ENCODE data around the gene PTHLH. TPM values are rescaled to one million over a fixed set of nuclear protein-coding genes. Genes with fewer than 3 reads are reported as not detected.

Gene PTHLH
- total RNA-seq, 1 experiment from 2014 or later = not detected

DNA sequence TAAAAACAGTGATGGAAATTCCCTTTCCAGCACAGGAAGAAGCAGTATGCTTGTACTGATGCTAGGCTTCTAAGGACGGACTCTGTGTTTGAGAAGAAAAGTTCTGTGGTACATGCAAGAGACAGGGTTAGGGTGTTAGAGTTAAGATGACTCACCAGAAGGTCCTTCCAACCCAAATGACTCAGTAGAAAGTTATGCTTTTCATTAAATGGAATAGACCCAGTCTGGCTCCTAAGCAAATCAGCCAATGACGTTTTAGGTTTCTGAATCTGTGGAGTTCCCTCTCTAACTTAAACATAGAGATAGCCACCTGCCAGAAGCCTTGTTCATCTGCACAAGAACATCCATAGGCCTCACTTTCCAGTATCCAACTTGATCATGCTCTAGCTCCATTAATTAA, 5.7 kb downstream of the PTHLH start:
- H3K27me3 Mint-ChIP-seq (ENCODE audit: insufficient read depth, unreplicated experiment) = peaks cover 20% of the 10 kb centered on the region
- no peaks in the 10 kb centered on the region for H3K36me3 Mint-ChIP-seq (ENCODE audit: insufficient read depth, unreplicated experiment)
- H3K4me1 ChIP-seq = peaks cover 31% of the 10 kb centered on the region
- H3K4me3 ChIP-seq (ENCODE audit: low read depth, low read length) = no peak overlapping the region
- intact Hi-C loops (cut with micrococcal nuclease; ENCODE audit: unreplicated experiment) = no loop called here
- peak in 1 of 2 experiments; percentile 19 for DNase-seq
- CTCF ChIA-PET = no interaction called here
- no peak overlapping the region for H3K4me3 Mint-ChIP-seq (ENCODE audit: unreplicated experiment)
- H3K27ac Mint-ChIP-seq (ENCODE audit: unreplicated experiment) = no peak overlapping the region
- no peaks in the 10 kb centered on the region for H3K9me3 ChIP-seq
- H3K27me3 ChIP-seq (replicated peaks; ENCODE audit: control insufficient read depth, insufficient read depth, low read length) = no peaks in the 10 kb centered on the region
- H3K4me1 Mint-ChIP-seq (ENCODE audit: low read depth, unreplicated experiment) = peaks cover 21% of the 10 kb centered on the region
- H3K9me3 Mint-ChIP-seq (ENCODE audit: unreplicated experiment) = no peaks in the 10 kb centered on the region
- H3K36me3 ChIP-seq (ENCODE audit: control insufficient read depth, insufficient read depth, low read length) = no peaks in the 10 kb centered on the region
- no TSS peak for BruUV-seq (replicated peaks)
- TF ChIP-seq, protein P1, sequence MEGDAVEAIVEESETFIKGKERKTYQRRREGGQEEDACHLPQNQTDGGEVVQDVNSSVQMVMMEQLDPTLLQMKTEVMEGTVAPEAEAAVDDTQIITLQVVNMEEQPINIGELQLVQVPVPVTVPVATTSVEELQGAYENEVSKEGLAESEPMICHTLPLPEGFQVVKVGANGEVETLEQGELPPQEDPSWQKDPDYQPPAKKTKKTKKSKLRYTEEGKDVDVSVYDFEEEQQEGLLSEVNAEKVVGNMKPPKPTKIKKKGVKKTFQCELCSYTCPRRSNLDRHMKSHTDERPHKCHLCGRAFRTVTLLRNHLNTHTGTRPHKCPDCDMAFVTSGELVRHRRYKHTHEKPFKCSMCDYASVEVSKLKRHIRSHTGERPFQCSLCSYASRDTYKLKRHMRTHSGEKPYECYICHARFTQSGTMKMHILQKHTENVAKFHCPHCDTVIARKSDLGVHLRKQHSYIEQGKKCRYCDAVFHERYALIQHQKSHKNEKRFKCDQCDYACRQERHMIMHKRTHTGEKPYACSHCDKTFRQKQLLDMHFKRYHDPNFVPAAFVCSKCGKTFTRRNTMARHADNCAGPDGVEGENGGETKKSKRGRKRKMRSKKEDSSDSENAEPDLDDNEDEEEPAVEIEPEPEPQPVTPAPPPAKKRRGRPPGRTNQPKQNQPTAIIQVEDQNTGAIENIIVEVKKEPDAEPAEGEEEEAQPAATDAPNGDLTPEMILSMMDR (IDR thresholded peaks at IDR 0.05; ENCODE audit: insufficient read depth in 1 of 2, low read depth in 1 of 2, low read length in 1 of 2, severe bottlenecking in 1 of 2, unreplicated experiment in 1 of 2) = no peak
- POLR2A ChIA-PET = no interaction called here

DNA sequence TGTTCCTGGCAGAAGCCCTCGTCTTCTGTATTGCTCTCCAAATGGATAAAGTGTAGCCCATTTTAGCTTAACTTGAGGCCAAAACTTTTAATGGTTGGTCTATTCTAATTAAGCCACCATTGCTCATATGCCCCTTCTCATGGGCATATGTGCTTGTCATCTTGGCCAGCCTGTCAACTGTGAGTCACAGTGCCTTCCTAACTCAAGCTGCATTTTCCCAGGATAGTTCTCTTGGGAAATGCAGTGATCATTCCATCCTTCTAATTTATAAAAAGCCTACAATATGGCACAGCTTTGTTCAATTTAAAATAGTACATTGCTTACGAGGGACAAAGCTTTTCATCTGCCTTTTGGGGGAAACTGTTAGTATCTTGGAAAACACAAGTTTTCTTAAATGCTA, 6.6 kb downstream of the PTHLH start:
- Histone ChIP-seq H3K36me3 (ENCODE audit: control insufficient read depth, insufficient read depth, low read length) (no peaks in the 10 kb centered on the region), H3K27me3 (replicated peaks; ENCODE audit: control insufficient read depth, insufficient read depth, low read length) (no peaks in the 10 kb centered on the region), H3K9me3 (no peaks in the 10 kb centered on the region), H3K4me3 (ENCODE audit: low read depth, low read length) (no peak overlapping the region), H3K4me1 (peaks cover 24% of the 10 kb centered on the region)
- Mint-ChIP-seq H3K4me3 (ENCODE audit: unreplicated experiment) (no peak overlapping the region), H3K9me3 (ENCODE audit: unreplicated experiment) (no peaks in the 10 kb centered on the region), H3K4me1 (ENCODE audit: low read depth, unreplicated experiment) (peaks cover 13% of the 10 kb centered on the region), H3K27me3 (ENCODE audit: insufficient read depth, unreplicated experiment) (peaks cover 15% of the 10 kb centered on the region), H3K27ac (ENCODE audit: unreplicated experiment) (no peak overlapping the region), H3K36me3 (ENCODE audit: insufficient read depth, unreplicated experiment) (no peaks in the 10 kb centered on the region)
- CTCF ChIA-PET = no interaction called here
- no TSS peak for BruUV-seq (replicated peaks)
- POLR2A ChIA-PET = no interaction called here
- TF ChIP-seq, protein P1 (IDR thresholded peaks at IDR 0.05; ENCODE audit: insufficient read depth in 1 of 2, low read depth in 1 of 2, low read length in 1 of 2, severe bottlenecking in 1 of 2, unreplicated experiment in 1 of 2) = no peak
- no peak for DNase-seq
- intact Hi-C loops (cut with micrococcal nuclease; ENCODE audit: unreplicated experiment) = no loop called here

DNA sequence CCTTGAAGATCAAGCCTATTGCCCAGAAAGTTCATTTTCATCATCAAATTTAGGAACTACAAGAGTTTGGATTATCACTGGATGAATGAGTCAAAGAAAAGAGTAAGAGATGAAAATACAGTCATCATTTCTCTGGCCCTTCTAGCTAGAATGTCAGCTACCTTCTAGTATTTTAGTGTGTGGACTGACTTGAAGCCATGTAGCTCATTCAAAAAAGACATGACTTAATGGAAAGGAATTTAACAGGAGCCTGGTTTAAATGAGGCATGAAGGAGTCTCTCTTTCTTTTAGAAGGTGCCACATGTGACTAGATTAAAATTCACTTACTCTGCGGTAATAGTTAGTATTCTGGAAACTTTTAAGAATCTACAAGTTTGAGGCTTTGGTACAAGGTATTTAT, 7.1 kb downstream of the PTHLH start:
- Mint-ChIP-seq H3K36me3 (ENCODE audit: insufficient read depth, unreplicated experiment) (no peaks in the 10 kb centered on the region), H3K27me3 (ENCODE audit: insufficient read depth, unreplicated experiment) (peaks cover 12% of the 10 kb centered on the region), H3K27ac (ENCODE audit: unreplicated experiment) (no peak overlapping the region), H3K4me3 (ENCODE audit: unreplicated experiment) (no peak overlapping the region), H3K9me3 (ENCODE audit: unreplicated experiment) (no peaks in the 10 kb centered on the region), H3K4me1 (ENCODE audit: low read depth, unreplicated experiment) (peaks cover 10% of the 10 kb centered on the region)
- no peaks in the 10 kb centered on the region for H3K9me3 ChIP-seq
- BruUV-seq (replicated peaks) = no TSS peak
- TF ChIP-seq, protein P1 (IDR thresholded peaks at IDR 0.05; ENCODE audit: insufficient read depth in 1 of 2, low read depth in 1 of 2, low read length in 1 of 2, severe bottlenecking in 1 of 2, unreplicated experiment in 1 of 2) = no peak
- intact Hi-C loops (cut with micrococcal nuclease; ENCODE audit: unreplicated experiment) = no loop called here
- H3K36me3 ChIP-seq (ENCODE audit: control insufficient read depth, insufficient read depth, low read length) = no peaks in the 10 kb centered on the region
- no peaks in the 10 kb centered on the region for H3K27me3 ChIP-seq (replicated peaks; ENCODE audit: control insufficient read depth, insufficient read depth, low read length)
- ChIA-PET CTCF (no interaction called here), POLR2A (no interaction called here)
- H3K4me3 ChIP-seq (ENCODE audit: low read depth, low read length) = no peak overlapping the region
- DNase-seq = no peak
- peaks cover 24% of the 10 kb centered on the region for H3K4me1 ChIP-seq
